DMS153 (cell line): ENCODE results near the gene USP32.

ENCODE experiments used
- DNase-seq: peaks from one replicate; lab custom pipeline; 2025; lab: John Stamatoyannopoulos, UW

Gene USP32

DNA sequence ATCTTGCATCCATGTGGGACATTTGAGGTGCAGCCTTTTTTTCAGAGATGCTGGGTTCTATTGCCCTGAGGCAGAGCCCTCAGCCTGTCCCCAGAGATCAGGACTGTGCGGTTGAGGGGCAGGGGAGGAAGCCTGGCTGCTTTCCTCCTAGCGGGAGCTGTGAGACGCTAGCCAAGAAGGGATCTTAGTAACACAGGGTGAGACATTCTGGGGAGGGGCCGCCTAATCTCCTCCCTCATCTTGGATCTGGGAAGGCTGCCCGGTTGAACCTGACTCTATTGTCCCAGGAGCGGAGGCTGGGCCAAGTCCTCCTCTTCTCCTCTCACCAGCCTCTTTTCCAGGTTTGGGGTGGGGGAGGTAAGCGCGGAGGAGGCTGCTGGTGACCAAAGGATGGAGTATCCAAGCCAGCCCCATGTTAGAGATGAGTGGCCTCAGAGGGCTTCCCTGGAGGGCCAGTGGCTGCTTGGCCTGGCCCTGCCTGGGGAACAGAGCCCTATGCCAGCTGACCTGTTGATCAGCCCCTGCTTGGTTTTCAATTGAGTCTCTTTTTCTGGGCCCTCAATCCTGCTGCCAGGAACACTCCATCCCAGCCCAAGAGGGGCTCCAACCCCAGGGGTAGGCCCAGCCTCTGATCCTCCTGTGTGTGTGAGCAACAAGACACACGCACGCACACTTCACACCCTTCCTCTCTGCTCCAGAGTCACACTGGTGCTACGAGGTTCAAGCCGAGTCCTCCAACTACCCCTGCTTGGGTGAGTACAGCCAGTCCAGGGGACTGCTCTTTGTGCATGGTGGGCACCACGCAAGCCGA is 237.1 kb downstream of the USP32 start:
- DNase-seq, result no peak

DNA sequence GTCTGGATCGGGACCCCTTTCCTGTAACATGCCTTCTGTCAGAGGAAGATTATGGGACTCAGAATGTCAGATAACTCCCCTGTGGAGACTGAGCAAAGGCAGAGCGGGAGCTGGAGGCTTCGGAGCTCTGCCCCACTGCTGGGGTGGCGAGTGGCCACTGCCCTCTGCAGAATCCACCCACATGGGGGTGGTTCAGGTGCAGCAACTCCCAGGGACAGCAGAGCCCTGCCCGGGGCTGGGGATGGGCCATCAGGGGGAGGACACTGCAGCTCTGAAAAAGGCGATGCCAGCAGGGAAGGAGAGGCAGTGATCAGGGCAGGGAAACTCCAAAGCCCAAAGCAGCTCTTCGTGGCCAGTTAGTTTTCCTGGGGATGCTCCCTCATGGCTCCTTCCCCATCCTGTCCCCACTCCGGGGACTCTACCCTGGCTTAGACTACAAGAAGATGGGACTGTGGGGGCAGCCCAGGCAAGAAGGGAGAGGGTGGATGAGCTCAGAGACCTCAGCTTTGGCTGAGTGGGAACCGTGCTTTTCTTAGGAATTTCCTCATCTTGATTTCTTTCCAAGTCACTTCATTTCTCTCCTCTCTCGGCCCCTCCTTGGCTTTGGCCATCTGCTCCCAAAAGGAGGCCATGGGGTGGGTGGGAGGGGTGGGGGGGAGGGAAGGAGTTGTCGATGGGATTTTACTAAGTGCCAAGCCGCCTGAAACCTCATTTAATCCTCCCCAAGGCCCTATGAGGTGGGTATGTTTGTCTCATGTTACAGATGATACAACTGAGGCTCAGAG is 238.1 kb downstream of the USP32 start:
- DNase-seq, result no peak

DNA sequence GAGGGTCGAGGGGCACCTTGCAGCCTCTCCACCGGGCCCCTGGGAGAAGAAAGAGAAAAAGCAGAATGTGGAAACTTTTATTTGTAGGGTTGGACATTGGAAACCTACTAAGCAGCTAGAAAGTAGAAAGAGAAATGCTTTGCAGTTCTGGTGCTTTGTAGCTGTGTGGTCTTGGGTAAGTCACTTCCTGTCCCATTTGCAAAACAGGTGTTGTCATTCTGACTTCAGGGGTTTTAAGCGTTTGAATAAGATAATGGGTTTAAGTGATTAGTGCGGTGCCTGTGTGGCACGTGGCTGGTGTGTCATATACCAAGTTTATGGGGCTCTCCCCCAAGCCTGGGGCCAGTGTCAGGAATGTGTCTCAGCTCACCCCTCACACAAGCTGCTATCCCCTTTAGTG is 240.6 kb downstream of the USP32 start:
- no peak for DNase-seq

GRCh38 chr17:60149691-60150582 is 242.0 kb downstream of the USP32 start, which contains the start of gene CA4:
CA4 (plus strand) TSS chr17:60149973; CDS start chr17:60150035, 62 bp downstream.
- no peak for DNase-seq

GRCh38 chr17:60148373-60148772 is 243.6 kb downstream of the USP32 start:
- DNase-seq, result no peak

GRCh38 chr17:60147553-60148223 is 244.2 kb downstream of the USP32 start:
- no peak for DNase-seq

GRCh38 chr17:60146206-60146605 is 245.7 kb downstream of the USP32 start:
- DNase-seq, result no peak

GRCh38 chr17:60145006-60145935 is 246.7 kb downstream of the USP32 start:
- no peak for DNase-seq

GRCh38 chr17:60142872-60143499 is 248.9 kb downstream of the USP32 start:
- DNase-seq, result peak; percentile 69

- no peak for DNase-seq
Observed at GRCh38 chr17:60141111-60142018, 250.6 kb downstream of the USP32 start.

- DNase-seq, result no peak
Observed at GRCh38 chr17:60139438-60140285, 252.3 kb downstream of the USP32 start.

DNA sequence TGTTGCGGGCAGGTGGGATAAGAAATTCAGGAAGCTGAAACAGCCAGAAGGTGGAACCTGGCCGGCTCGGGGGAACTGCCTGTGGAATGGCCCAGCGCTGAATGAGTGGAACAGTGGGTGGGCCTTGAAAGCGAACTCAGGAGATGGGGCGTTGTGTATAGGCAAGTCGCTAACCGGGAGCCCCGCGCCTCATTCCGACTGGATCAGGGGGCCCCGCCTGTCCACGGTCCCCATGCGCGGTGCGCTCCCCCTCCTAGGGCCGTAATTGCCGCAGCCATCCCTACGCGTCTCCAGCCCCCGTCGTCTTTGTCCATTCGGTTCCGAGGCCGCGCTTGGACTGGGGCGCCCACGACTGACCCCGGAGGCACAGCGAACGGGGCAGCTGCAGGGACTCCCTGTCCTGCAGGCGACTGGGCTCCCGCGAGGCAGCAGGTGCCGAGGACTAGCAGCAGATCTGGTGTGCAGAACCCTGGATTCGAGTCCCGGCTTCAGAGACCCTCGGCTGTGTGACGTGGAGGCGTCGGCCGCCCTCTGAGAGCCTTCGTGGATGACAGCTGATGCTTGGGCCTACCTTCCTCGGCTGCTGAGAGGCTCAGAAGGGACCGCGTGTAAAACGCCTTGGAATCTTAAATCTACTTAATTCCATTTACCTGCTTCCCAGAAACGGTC is 253.0 kb downstream of the USP32 start:
- DNase-seq, result no peak

DNA sequence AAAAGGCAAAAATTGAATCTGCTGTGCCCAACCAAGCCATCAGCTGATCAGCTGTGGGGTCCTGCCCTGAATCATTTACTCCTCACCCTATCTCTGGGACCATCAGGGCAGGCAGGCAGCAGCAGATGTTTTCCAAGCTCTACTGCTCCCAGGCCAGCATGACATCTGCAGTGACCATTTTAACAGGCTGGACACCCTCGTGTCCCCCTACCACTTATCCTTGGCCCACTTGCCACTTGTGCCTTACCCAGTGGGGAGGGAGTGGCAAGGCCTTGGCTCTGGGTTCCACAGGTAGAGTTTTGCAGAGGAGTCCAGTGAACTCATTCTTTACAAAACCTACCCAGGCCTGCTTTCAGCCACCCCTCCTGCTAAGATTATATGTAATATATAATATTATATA is 254.2 kb downstream of the USP32 start:
- no peak for DNase-seq

GRCh38 chr17:60135951-60136666 is 255.8 kb downstream of the USP32 start:
- DNase-seq, result no peak

DNA sequence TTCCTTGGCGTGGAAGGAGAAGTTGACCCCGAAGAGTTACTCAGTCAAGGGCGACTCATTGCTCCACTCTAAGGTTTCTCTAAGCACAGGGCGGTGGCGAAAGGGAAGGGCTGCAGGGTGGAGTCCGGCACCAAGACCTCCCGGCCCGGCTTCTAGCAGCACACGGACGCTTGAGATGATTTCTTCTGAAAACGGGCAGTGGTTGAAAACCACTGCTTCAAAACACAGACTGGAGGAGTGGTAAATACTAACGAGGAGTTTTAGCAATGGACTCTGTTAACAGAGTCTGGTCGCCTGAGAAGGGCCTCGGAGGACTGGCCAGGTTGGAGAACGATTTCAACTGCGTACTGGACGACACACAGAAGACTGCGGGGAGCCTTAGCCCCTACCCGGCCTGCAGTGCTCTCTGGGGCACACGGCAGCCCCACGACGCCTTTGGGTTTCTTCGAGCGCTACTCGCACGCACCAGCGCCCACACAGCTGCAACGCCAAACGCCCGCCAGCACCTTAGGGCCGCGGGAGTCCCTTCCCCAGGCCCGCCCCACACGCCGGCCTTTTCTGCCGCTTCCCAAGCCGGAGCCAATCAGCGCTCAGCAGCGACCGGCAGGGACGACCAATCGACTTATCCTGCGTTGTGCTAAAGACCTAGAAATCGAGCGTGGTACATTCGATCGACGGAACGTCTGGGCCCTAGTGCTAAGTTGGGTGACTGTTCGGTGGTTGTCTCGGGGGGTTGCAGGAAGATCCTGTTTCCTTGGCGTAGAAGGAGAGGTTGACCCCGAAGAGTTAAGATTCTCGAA is 256.6 kb downstream of the USP32 start:
- DNase-seq, result peak; percentile 82
